UCSD-AML1 (cell line): ENCODE results near the gene NCAM1.
"Not testable (repeated sequence)": the region's sequence is repeated elsewhere in the genome, so short reads cannot be mapped to it uniquely, and the experiment has no call there.

Experiments
- DNase-seq: peaks from one replicate; lab custom pipeline; 2025; ENCODE audit not compliant: unreplicated experiment; lab: John Stamatoyannopoulos, UW

NCAM1 gene

DNA sequence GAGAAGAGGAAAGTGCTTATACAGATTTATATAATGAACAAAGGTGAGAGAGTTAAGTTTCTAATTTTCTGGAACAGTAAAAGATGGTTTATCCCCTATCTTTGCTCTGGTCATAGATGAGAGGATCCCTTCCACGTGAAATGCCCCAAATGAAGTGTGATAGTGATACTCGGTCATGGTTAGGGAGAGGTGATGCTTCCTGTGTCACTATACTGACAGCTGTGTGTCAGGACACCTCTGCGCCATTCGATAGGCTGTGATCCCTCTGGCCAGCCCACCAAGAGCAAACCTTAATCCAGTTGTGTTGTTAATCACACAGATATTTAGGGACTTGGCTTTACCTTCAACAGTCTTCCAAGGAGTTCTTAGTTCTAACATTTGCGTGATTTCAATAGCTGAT, 57.7 kb downstream of the NCAM1 start:
- DNase-seq: no peak

DNA sequence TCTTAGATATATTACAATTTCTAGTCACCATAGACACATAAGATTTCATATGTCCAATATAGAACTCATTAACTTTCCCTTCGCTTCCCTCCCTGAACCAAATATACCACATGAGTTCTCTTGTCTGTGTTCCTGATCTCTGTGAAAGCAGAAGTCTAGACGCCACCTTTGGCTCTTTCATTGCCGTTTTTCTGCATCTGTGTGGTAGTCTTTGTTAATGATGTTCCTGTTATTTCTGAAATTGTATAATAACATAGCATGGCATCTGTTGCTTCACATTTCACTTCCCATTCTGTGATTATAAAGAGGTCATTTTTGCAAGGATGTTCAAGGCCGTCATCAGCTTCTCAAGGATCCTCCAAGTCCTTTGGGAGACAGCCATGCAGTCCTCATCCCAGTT, 58.5 kb downstream of the NCAM1 start:
- no peak for DNase-seq

DNA sequence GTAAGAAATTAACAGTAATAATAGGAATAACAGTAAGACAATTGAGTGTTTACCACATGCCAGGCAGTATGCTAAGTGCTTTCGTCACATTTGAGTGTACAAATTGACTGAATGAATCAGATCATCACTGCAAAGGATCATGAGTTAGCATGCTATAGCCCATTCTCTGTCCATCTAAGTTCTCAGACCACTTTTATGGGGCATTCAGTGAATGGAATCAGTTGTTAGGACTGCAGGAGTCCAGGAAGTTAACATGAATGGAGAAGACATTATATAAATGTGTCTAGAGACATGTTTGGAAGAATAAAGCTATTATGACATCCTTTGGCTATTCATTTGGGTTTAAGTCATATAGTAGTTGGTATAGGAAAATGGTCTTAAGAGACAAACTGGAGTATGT, 59.9 kb downstream of the NCAM1 start:
- no peak for DNase-seq

DNA sequence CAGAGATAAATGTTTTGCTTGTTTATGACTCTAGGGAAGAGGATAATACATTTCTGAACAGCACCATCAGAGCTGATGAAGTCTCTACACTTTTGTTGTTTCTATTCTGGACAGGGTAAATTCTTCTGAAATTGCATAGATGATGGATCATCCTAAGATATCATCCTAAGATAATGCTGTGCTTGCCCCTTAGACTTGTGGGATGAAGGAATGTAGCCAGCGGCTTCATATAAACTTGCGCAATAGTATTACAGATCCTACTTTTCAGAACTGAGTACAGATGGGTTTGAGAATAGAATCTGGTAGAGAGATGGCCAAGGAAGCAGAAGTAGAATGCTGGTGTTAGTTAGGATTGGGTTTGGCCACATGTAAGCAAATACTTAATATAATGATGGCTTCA, 61.0 kb downstream of the NCAM1 start:
- DNase-seq: no peak

DNA sequence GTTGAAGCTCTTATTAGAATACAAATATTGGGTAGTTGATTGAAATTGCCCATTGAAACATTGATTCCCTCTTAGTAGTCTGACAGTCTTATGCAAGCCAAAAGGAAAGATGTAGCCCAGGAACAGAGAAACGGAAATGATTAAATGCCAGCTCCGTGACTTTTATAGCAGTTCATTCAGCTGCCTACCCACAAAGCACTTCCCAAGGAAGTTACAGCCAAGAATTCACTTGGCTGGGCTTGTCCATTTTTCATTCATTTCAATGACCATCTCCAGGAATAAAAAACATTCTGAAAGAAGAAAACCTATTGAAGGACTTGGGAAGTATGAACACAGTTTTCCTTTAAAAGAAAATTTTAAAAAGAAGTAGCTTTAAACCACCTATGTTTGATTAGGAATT, 62.0 kb downstream of the NCAM1 start:
- DNase-seq: no peak

DNA sequence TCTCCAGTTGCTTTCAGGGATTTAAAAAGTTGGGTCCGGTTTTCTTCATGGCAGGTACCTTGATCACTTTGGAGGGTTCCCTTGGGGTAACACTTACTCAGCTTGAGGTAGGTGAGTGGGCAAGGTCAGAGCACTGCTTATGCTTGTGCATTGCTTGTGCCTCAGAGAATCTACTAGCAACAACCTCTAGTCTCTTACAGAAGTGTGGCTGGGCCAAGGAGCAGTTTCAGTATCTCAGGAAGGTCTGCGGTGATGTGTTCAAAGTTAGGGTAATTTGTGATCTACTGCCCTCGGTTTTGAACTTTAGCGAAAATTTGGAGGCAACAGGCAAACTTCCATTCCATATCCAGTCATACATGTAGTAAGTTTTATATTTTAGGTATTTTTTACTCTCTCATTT, 62.8 kb downstream of the NCAM1 start:
- DNase-seq: no peak

DNA sequence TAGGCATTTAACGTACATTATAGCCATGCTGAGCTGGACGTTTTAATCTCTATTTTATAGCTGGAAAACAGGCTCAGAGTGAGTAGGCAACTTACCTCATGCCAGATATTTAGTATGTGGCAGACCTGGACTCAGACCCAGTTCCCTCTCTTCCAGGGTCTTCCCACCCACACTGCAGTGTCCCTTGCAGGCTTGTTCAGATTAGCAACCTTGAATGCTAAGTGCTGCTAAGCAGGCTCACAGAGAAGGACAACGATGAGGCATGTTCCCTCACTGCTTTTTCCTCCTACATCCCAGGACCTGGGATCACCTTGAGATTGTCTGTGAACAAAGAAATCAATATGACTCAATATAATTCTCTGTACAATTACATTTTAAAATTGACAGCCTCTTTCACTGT, 65.6 kb downstream of the NCAM1 start:
- no peak for DNase-seq

DNA sequence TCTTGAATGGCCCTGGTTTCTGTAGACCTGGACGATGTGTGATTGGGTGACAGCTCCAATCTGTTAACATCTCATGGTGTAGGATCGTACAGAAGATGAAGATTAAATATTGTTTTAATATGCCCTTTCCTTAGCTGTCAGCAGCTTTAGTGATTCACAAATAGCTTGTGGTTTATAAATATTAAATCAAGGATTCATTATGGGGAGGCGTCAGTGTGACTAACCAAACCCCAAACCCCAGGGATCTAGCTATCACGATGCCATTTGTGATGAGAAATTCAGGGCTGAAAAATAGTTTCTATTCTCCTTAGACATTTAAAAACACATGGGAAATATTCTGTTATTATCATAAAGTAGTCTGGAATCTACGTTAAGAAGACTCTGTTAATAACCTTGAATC, 73.4 kb downstream of the NCAM1 start:
- no peak for DNase-seq

DNA sequence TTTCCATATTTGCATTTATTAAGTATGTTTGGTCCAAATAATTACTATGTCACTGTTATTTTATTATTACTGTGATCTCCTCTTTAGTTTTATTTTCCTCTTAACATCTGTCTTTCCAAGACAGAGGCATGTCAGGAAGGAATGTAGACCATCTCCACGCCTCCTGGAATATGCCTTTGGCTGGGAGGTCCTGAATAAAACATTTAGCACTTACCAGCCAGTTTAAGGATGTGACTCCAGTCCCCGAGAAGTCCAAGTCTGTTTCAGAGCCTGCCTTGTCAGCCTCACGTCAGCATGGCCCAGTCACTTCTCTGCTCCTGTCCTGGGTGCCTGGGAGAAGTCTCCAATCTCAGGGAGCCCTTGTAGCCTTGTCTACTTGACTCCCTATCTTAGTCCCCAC, 74.5 kb downstream of the NCAM1 start:
- DNase-seq: no peak

DNA sequence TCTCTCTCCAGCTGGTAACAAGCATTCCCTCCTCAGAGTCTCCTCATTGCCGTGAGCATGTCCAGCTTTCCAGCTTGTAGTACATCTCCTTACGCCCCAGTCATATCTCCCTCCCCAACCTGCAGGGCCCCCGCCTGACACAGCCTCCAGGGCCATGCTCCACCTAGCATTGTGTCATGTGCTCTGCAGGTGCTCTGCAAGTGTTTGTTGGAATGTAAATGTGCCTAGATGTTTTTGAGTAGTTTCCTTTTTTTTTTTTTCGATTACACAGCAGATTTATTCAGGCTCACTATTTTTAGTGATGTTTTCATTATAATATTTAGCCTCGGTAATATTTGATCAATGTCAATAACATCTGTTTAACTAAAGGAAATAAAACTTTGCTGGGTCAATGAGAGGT, 82.5 kb downstream of the NCAM1 start:
- no peak for DNase-seq

DNA sequence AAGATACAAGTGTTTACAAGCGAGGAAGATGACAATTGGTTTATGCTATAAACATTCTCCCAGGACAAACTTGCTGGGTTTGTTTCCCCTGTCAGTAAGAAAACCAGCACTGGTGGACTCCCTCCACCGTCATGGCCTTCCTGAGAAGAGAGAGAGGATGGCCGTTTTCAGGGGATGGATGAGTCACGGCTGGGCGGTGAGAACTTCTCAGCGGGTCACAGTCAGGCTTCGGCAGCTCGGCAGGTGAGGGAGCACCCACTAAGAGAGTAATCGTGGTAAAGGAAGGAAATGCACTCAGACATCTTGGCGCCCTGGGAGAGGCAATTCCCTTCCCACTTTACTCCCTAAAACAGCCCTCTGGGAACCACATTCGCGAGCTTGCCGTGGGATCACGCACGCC, 83.9 kb downstream of the NCAM1 start:
- no peak for DNase-seq

DNA sequence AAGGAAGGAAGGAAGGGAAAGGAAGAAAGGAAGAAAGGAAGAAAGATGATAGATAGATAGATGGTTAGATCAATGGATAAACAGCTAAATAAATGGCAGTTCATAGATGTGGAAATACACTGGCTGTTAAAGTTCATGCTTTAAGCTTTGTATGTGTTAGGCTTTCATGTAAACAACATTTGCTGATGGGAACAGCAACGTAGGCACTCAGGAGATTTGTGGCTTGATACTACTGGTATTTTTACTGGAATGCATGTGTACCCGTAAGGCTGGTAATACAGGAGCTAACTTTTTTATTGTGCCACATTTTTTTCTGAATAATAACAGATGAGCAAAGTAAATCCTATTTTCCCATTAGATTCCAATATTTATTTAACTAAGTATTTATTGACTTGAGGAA, 85.6 kb downstream of the NCAM1 start:
- no peak for DNase-seq

DNA sequence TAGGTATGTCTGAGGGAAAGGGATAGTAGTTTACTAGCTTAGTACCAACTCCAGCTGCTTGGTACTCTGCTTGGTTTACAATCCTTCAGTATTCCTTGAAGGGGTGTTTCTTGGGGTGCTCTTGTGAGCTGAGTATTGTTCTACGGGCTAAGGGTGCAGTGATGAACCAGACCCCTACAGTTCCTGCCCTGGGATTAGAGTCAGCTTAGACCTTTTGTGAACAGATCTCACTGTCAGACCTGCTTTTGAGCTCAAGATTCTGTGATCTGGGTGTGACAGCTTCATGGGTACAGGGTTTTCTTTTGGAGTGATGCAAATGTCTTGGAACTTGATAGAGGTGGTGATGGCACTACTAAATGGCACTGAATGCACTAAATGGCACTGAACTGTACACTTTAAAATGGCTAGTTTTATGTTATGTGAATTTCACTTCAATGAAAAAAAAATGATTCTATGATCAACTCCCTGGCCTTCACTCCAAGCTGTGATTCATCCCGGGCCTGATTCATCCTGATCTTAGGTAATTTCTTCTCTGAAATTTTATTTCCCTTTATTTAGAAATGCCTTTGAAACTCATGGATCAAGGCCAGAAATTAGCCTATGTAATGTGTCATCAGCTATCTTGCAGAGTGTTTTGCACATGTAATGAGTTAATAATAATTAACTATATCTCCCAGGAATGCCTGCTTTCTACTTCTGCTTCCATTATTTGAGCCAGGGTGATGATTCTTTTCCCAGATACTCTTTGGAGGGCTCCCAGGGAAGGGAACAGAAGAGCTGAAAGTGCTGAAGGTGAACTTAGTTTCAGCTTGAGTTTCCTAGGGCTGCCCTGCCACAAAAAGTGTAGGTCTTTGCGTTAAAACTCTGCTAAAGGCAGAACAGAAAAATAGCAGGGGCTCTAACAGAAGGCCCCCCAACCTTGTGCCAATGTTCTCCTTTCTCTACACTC, 87.9 kb downstream of the NCAM1 start:
- DNase-seq: no peak

DNA sequence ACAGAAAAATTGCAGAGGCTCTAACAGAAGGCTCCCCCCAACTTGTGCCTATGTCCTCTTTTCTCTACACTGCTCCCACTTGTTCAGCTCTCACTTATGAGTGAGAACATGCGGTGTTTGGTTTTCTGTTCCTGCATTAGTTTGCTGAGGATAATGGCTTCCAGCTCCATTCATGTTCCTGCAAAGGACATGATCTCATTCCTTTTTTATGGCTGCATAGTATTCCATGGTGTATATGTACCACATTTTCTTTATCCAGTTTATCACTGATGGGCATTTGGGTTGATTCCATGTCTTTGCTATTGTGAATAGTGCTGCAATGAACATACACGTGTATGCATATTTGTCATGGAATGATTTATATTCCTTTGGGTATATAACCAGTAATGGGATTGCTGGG, 91.8 kb downstream of the NCAM1 start:
- not testable (repeated sequence) for DNase-seq

DNA sequence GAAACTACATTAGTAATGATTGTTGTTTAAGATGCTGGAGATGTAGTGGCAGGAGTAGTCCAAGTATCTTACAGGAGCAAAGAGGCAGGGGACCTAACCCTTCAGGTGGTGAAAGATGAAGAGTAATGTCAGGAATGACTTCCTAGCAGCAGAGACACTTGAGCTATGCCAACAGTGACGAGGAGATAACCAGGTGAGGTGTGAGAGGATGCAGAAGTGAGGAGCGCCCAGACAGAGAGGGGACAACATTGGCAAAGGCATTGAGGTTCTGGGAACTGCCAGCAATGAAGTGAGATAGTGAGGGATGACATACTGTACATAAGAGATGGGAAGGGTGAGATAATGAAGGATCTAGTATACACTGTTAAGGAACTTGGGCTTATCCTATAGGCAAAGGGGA, 95.8 kb downstream of the NCAM1 start:
- no peak for DNase-seq

DNA sequence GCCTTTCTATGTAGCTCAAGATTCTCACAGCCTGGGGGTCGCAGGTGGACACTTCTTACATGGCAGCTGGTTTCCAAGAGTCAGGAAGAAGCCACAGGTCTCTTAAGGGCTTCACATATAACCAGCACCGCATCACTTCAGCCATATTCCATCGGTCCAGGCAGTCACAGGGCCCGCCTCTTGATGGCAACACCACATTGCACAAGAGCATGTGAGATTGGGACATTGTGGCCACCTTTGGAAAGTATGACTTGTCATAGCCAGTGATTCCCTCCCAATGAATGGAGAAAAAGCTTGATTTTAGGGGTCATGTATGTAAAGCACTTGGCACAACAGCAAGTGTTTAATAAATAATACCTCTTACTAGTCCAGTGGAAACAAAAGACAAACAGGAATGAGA, 98.3 kb downstream of the NCAM1 start:
- no peak for DNase-seq

DNA sequence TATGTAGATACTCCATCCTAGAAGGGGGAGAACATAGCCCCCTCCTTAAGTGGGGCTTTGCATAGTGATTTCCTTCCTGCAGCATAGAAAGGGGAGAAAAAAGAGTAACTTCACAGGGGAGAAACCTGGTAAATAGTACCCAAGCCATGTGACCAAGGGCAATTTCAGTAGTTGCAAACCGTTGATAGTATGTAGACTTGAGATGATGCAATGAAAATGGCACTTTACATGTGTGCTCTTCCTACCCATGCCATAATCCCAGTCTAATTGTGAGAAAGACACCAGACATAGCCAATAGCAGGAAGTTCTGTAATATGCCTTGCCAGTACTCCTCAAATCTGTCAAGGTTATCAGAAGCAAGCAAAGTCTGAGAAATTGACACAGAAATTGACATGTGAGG, 104.1 kb downstream of the NCAM1 start:
- no peak for DNase-seq

DNA sequence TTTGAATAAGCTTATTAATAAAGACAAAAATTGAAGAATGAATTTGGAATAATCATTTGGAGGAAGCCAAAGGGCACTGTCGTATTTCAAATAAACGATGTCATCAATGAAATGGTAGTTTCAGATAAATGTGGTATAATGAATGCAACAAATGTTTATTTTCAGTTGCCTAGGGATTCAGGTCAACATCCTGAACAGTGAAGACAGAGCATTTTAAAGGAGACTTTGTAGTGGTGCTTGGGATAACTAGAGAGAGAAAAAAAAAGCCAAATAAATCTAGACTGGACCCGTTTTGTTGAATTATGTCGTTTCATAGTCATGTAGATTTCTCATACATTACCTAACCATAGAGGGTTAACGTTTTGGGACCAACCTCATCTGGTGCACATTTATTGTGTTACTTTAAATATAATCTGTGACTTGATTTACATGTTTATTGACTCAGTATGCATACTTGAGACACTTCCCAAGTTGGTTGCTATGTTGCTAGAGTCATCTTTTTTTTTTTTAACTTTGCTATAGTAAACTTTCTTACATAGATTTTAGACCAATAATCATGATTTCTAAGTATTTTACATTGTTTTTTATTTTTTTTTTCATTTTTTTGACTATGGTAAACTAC, 111.1 kb downstream of the NCAM1 start:
- no peak for DNase-seq

DNA sequence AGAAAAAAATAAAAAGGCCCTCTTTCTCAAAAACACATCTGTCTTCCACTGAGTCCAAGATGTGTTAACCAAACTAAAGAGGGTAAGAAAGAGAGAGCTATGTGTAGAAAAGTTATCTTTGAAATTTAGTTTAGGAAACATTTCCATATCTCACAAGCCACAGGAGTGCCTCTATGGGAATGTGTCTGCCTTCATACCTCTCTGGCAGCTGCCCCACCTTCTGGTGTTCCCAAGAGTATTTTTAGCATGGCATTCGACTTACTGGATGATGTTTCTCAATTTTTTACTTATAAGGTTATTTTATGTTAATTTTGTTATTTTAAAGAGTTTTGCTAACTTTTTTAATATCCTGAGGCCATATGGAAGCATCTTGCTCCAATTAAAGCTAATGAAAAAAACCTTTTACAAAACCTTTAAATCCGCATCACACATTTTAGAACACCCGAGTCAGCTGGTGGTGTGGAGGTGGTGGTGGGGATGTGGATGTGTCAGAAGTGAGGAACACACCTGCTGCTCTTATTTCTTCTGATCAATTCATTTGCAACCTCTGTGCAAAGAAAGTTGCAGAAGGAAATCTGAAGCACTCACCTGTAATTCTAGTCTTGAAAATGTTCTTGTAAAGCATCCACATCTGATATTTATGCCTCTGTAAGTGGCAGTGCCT, 112.2 kb downstream of the NCAM1 start:
- DNase-seq: no peak

DNA sequence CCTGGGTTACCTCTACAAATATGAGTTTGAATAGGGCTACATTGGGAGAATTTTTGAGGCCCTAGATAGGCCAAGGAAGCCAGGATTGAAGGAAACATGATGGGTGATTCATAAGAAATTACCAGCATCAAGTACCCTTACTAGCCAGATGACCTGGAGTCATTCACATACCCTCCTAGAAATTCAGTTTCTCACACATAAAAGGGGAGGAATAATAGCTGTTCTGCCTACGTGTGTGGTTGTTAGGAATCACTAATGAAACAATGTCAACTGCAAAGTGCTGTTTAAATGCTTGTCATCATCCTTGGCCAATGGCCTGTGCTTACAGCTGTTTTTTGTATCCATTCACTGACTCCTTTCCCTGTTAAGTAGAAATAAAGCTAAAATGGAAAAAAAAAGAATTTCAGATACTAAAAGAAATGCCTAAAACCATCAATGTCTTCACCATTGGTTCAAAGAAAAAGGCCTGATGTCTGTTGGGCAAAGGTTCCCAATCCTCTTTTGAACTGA, 114.4 kb downstream of the NCAM1 start:
- no peak for DNase-seq

DNA sequence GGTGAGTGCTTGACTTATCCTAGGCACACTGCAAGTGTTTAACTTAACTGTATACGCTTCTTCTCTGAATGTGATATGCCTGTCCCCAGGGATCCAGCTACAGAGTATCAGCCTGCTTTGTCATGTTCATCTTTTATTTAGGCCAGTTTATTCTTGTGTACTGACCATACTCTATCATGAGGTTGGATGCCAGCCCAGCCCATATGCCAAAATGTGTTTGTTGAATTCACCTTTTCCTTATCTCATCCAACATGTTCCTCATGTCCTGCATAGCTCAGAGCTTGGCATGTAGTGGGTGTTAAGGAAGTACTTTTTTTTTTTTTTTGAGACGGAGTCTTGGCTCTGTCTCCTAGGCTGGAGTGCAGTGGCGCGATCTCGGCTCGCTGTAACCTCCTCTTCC, 116.2 kb downstream of the NCAM1 start:
- DNase-seq: no peak
